ENCODE measurements around the gene CASP5.

CASP5 gene

GRCh38 chr11:104992781-104993180 is 30.2 kb downstream of the CASP5 start:
- H3K4me1 ChIP-seq (ENCODE audit: control insufficient read depth, insufficient read depth, low read length), result no peaks in the 10 kb centered on the region
- no peak overlapping the region for H3K27ac ChIP-seq (ENCODE audit: extremely low read depth, low read depth, low read length)
- H3K9me3 ChIP-seq (ENCODE audit: control insufficient read depth, insufficient read depth, low read depth, low read length), result no peaks in the 10 kb centered on the region
- ChIA-PET CTCF (interaction anchor here (0.6 kb wide), 1 partner anchor 288 kb away, joined by 3 read pairs; no protein-coding TSS in a partner anchor), POLR2A (no interaction called here)
- no peaks in the 10 kb centered on the region for H3K36me3 ChIP-seq (ENCODE audit: control insufficient read depth in 2 of 2, insufficient read depth in 1 of 2, low read length in 2 of 2)
- TF ChIP-seq ZNF629 (tag by site-specific recombination; IDR thresholded peaks at IDR 0.05), result no peak
- H3K4me3 ChIP-seq (ENCODE audit: low read depth, low read length), result no peak overlapping the region

GRCh38 chr11:104991994-104992393 is 31.0 kb downstream of the CASP5 start:
- H3K4me3 ChIP-seq (ENCODE audit: low read depth, low read length), result no peak overlapping the region
- TF ChIP-seq ZFP41 (tag by site-specific recombination; IDR thresholded peaks at IDR 0.05; ENCODE audit: borderline replicate concordance) (no peak), IKZF3 (tag by site-specific recombination; IDR thresholded peaks at IDR 0.05) (no peak), ZNF792 (tag by site-specific recombination; IDR thresholded peaks at IDR 0.05) (no peak), MZF1 (tag by site-specific recombination; IDR thresholded peaks at IDR 0.05; ENCODE audit: borderline replicate concordance) (no peak), ZFHX2 (tag by site-specific recombination; conservative IDR thresholded peaks at IDR 0.05) (no peak), BCL11B (tag by site-specific recombination; IDR thresholded peaks at IDR 0.05; ENCODE audit: low read depth) (no peak)
- TF ChIP-seq, protein P1, sequence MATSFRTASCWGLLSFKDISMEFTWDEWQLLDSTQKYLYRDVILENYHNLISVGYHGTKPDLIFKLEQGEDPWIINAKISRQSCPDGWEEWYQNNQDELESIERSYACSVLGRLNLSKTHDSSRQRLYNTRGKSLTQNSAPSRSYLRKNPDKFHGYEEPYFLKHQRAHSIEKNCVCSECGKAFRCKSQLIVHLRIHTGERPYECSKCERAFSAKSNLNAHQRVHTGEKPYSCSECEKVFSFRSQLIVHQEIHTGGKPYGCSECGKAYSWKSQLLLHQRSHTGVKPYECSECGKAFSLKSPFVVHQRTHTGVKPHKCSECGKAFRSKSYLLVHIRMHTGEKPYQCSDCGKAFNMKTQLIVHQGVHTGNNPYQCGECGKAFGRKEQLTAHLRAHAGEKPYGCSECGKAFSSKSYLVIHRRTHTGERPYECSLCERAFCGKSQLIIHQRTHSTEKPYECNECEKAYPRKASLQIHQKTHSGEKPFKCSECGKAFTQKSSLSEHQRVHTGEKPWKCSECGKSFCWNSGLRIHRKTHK (tag by site-specific recombination; IDR thresholded peaks at IDR 0.05), result no peak
- no peaks in the 10 kb centered on the region for H3K36me3 ChIP-seq (ENCODE audit: control insufficient read depth in 2 of 2, insufficient read depth in 1 of 2, low read length in 2 of 2)
- ChIA-PET CTCF (no interaction called here), POLR2A (no interaction called here)
- no peaks in the 10 kb centered on the region for H3K9me3 ChIP-seq (ENCODE audit: control insufficient read depth, insufficient read depth, low read depth, low read length)
- H3K27ac ChIP-seq (ENCODE audit: extremely low read depth, low read depth, low read length), result no peak overlapping the region
- no peaks in the 10 kb centered on the region for H3K4me1 ChIP-seq (ENCODE audit: control insufficient read depth, insufficient read depth, low read length)

DNA sequence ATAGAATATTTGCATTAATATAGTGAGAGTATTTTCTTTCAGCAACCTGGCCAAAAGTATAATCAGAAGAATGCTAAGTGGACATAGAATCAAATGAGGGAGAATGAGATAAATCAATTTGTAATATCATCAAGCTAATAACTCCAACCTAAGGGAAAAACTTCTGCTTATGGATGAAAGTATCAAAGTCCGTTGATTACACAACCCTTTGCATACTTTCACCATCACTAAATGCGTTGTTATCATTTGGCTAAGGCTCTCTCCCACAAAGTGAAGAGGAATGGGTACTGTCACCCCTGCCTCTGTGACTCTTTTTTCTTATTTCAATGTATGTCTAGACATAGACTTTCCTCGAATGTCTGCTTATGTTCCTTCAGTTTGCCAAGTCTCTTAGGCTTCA is 38.2 kb downstream of the CASP5 start:
- H3K27ac ChIP-seq (ENCODE audit: extremely low read depth, low read depth, low read length), result no peak overlapping the region
- H3K36me3 ChIP-seq (ENCODE audit: control insufficient read depth in 2 of 2, insufficient read depth in 1 of 2, low read length in 2 of 2), result no peaks in the 10 kb centered on the region
- POLR2A ChIA-PET, result no interaction called here
- no peaks in the 10 kb centered on the region for H3K4me1 ChIP-seq (ENCODE audit: control insufficient read depth, insufficient read depth, low read length)
- no peak overlapping the region for H3K4me3 ChIP-seq (ENCODE audit: low read depth, low read length)
- TF ChIP-seq KLF16 (tag by site-specific recombination; IDR thresholded peaks at IDR 0.05) (no peak), ZNF175 (tag by site-specific recombination; IDR thresholded peaks at IDR 0.05) (no peak), ZNF561 (tag by site-specific recombination; IDR thresholded peaks at IDR 0.05; ENCODE audit: borderline replicate concordance) (no peak), ZNF626 (tag by site-specific recombination; IDR thresholded peaks at IDR 0.05) (no peak), SCRT1 (tag by site-specific recombination; IDR thresholded peaks at IDR 0.05; ENCODE audit: borderline replicate concordance) (no peak), ZNF16 (tag by site-specific recombination; IDR thresholded peaks at IDR 0.05; ENCODE audit: low read depth) (no peak), ZNF2 (tag by site-specific recombination; IDR thresholded peaks at IDR 0.05) (no peak), ZNF548 (tag by site-specific recombination; IDR thresholded peaks at IDR 0.05) (no peak)
- TF ChIP-seq, protein P2, sequence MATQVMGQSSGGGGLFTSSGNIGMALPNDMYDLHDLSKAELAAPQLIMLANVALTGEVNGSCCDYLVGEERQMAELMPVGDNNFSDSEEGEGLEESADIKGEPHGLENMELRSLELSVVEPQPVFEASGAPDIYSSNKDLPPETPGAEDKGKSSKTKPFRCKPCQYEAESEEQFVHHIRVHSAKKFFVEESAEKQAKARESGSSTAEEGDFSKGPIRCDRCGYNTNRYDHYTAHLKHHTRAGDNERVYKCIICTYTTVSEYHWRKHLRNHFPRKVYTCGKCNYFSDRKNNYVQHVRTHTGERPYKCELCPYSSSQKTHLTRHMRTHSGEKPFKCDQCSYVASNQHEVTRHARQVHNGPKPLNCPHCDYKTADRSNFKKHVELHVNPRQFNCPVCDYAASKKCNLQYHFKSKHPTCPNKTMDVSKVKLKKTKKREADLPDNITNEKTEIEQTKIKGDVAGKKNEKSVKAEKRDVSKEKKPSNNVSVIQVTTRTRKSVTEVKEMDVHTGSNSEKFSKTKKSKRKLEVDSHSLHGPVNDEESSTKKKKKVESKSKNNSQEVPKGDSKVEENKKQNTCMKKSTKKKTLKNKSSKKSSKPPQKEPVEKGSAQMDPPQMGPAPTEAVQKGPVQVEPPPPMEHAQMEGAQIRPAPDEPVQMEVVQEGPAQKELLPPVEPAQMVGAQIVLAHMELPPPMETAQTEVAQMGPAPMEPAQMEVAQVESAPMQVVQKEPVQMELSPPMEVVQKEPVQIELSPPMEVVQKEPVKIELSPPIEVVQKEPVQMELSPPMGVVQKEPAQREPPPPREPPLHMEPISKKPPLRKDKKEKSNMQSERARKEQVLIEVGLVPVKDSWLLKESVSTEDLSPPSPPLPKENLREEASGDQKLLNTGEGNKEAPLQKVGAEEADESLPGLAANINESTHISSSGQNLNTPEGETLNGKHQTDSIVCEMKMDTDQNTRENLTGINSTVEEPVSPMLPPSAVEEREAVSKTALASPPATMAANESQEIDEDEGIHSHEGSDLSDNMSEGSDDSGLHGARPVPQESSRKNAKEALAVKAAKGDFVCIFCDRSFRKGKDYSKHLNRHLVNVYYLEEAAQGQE (tag by site-specific recombination; IDR thresholded peaks at IDR 0.05), result no peak
- TF ChIP-seq, protein P3, sequence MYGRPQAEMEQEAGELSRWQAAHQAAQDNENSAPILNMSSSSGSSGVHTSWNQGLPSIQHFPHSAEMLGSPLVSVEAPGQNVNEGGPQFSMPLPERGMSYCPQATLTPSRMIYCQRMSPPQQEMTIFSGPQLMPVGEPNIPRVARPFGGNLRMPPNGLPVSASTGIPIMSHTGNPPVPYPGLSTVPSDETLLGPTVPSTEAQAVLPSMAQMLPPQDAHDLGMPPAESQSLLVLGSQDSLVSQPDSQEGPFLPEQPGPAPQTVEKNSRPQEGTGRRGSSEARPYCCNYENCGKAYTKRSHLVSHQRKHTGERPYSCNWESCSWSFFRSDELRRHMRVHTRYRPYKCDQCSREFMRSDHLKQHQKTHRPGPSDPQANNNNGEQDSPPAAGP (tag by site-specific recombination; IDR thresholded peaks at IDR 0.05), result no peak
- H3K9me3 ChIP-seq (ENCODE audit: control insufficient read depth, insufficient read depth, low read depth, low read length), result no peaks in the 10 kb centered on the region
- CTCF ChIA-PET, result no interaction called here
